ENCODE measurements around the gene TNFRSF1A. TPM values are rescaled to one million over a fixed set of nuclear protein-coding genes. Genes with fewer than 3 reads are reported as not detected.

The TNFRSF1A gene
- total RNA-seq, 1 experiment from 2014 or later, result 108 TPM

- DNase-seq (ENCODE audit: low read depth, low spot score) (no peak), ATAC-seq (no peak)
- CTCF ChIA-PET, result no interaction called here
- Histone ChIP-seq H3K4me3 (ENCODE audit: low read depth in 2 of 2, low read length in 2 of 2) (no peak overlapping the region), H3K36me3 (ENCODE audit: control insufficient read depth, insufficient read depth, low read length) (peaks cover 7% of the 10 kb centered on the region), H3K4me1 (ENCODE audit: control insufficient read depth, insufficient read depth, low read length) (peaks cover 50% of the 10 kb centered on the region), H3K27ac (ENCODE audit: low read length) (no peak overlapping the region), H3K9me3 (ENCODE audit: control insufficient read depth, insufficient read depth, low read depth, low read length) (no peaks in the 10 kb centered on the region), H3K27me3 (ENCODE audit: control insufficient read depth, insufficient read depth, low read length) (no peaks in the 10 kb centered on the region)
- POLR2A ChIA-PET, result no interaction called here
- TF ChIP-seq POLR2AphosphoS5 (IDR thresholded peaks at IDR 0.05; ENCODE audit: low read depth, low read length), result no peak
- TF ChIP-seq, protein P1, sequence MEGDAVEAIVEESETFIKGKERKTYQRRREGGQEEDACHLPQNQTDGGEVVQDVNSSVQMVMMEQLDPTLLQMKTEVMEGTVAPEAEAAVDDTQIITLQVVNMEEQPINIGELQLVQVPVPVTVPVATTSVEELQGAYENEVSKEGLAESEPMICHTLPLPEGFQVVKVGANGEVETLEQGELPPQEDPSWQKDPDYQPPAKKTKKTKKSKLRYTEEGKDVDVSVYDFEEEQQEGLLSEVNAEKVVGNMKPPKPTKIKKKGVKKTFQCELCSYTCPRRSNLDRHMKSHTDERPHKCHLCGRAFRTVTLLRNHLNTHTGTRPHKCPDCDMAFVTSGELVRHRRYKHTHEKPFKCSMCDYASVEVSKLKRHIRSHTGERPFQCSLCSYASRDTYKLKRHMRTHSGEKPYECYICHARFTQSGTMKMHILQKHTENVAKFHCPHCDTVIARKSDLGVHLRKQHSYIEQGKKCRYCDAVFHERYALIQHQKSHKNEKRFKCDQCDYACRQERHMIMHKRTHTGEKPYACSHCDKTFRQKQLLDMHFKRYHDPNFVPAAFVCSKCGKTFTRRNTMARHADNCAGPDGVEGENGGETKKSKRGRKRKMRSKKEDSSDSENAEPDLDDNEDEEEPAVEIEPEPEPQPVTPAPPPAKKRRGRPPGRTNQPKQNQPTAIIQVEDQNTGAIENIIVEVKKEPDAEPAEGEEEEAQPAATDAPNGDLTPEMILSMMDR (IDR thresholded peaks at IDR 0.05), result no peak
- no peak for TF ChIP-seq SIN3A (IDR thresholded peaks at IDR 0.05; ENCODE audit: borderline replicate concordance, insufficient read depth, low read depth, low read length)
- in situ Hi-C loops (cut with HindIII; ENCODE audit: low pct_unique_long_range_greater_than_20kb, low sequenced_read_pairs), result no loop called here
- intact Hi-C loops (cut with micrococcal nuclease; ENCODE audit: unreplicated experiment), result no loop called here
- no TSS peak for BruUV-seq (replicated peaks)
These were observed 10.7 kb downstream of the TNFRSF1A start for GRCh38 chr12:6330999-6331714.

GRCh38 chr12:6330192-6330591 is 11.7 kb downstream of the TNFRSF1A start:
- ChIA-PET POLR2A (no interaction called here), CTCF (no interaction called here)
- DNase-seq (ENCODE audit: low read depth, low spot score) (no peak), ATAC-seq (no peak)
- Histone ChIP-seq H3K36me3 (ENCODE audit: control insufficient read depth, insufficient read depth, low read length) (peaks cover 7% of the 10 kb centered on the region), H3K27me3 (ENCODE audit: control insufficient read depth, insufficient read depth, low read length) (no peaks in the 10 kb centered on the region), H3K4me3 (ENCODE audit: low read depth in 2 of 2, low read length in 2 of 2) (no peak overlapping the region), H3K27ac (ENCODE audit: low read length) (no peak overlapping the region), H3K9me3 (ENCODE audit: control insufficient read depth, insufficient read depth, low read depth, low read length) (no peaks in the 10 kb centered on the region), H3K4me1 (ENCODE audit: control insufficient read depth, insufficient read depth, low read length) (peaks cover 47% of the 10 kb centered on the region)
- intact Hi-C loops (cut with micrococcal nuclease; ENCODE audit: unreplicated experiment) (no loop called here), in situ Hi-C loops (cut with HindIII; ENCODE audit: low pct_unique_long_range_greater_than_20kb, low sequenced_read_pairs) (no loop called here)
- BruUV-seq (replicated peaks), result no TSS peak
- TF ChIP-seq POLR2AphosphoS5 (IDR thresholded peaks at IDR 0.05; ENCODE audit: low read depth, low read length) (no peak), SIN3A (IDR thresholded peaks at IDR 0.05; ENCODE audit: borderline replicate concordance, insufficient read depth, low read depth, low read length) (no peak), TCF7L2 (IDR thresholded peaks at IDR 0.05; ENCODE audit: low read depth, low read length) (no peak)
- TF ChIP-seq, protein P1 (IDR thresholded peaks at IDR 0.05), result no peak
- TF ChIP-seq, protein P2, sequence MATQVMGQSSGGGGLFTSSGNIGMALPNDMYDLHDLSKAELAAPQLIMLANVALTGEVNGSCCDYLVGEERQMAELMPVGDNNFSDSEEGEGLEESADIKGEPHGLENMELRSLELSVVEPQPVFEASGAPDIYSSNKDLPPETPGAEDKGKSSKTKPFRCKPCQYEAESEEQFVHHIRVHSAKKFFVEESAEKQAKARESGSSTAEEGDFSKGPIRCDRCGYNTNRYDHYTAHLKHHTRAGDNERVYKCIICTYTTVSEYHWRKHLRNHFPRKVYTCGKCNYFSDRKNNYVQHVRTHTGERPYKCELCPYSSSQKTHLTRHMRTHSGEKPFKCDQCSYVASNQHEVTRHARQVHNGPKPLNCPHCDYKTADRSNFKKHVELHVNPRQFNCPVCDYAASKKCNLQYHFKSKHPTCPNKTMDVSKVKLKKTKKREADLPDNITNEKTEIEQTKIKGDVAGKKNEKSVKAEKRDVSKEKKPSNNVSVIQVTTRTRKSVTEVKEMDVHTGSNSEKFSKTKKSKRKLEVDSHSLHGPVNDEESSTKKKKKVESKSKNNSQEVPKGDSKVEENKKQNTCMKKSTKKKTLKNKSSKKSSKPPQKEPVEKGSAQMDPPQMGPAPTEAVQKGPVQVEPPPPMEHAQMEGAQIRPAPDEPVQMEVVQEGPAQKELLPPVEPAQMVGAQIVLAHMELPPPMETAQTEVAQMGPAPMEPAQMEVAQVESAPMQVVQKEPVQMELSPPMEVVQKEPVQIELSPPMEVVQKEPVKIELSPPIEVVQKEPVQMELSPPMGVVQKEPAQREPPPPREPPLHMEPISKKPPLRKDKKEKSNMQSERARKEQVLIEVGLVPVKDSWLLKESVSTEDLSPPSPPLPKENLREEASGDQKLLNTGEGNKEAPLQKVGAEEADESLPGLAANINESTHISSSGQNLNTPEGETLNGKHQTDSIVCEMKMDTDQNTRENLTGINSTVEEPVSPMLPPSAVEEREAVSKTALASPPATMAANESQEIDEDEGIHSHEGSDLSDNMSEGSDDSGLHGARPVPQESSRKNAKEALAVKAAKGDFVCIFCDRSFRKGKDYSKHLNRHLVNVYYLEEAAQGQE (IDR thresholded peaks at IDR 0.05; ENCODE audit: insufficient read depth in 1 of 2, low read depth in 2 of 2, low read length in 1 of 2), result no peak
